ENCODE results near the gene LRRD1. TPM values are rescaled to one million over a fixed set of nuclear protein-coding genes. Genes with fewer than 3 reads are reported as not detected.
A peak's percentile ranks its signal among the peaks of the same experiment; 100 is the strongest.

LRRD1 gene
- total and polyA plus RNA-seq, 10 of the 15 experiments (the other 5 are each of a cell fraction or from before 2014, with no cell fraction given), result 0.04 to 0.06 TPM; not detected in 8

DNA sequence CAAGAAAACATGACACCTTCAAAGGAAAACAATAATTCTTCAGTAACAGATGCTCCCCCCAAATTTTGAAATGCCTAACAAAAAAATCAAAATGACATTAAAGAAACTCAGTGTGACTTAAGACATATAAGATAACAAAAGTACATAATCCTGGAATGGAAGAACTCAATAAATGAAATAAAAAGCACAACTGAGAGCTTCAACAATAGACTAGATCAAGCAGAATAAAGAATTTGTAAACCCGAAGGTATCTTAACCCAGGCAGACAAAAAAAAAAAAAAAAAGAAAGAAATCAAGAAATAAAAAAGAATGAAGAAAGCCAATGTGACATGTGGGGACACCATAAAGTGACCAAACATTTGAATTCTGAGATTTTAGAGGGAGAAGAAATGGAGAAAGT lies 27.7 kb upstream of the LRRD1 start:
- POLR2A ChIA-PET, result interaction anchor here (0.7 kb wide), 1 partner anchor 312 kb away, joined by 5 read pairs; no protein-coding TSS in a partner anchor

DNA sequence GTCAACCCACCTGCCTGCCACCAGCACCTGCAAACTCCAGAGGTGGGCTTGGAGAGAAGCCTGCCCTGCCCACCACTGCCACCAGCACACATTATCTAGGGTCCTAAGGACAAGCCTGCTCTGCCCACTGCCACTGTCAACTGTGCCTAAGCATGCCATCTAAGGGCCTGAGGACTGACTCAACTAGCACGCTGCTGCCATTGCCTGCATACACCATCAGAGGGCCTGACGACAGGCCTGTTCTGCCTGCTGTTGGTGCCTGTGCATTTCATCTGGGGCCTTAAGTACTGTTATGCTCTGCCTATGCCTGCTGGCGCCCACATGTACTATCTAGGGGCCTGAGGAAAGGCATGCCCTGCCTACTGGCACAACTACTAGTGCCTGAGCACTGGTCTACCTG lies 27.0 kb upstream of the LRRD1 start:
- H3K27me3 ChIP-seq (replicated peaks in 1 of 2; ENCODE audit: control insufficient read depth in 2 of 2, insufficient read depth in 2 of 2, low read length in 1 of 2), result no peaks in the 10 kb centered on the region
- 100% methylated on average over 3 of the region's 3 CpGs for WGBS (ENCODE audit: insufficient coverage, insufficient replicate concordance, low lambda C conversion rate, missing lambda C conversion rate)
- POLR2A ChIA-PET, result no interaction called here
- H3K79me2 ChIP-seq (ENCODE audit: control insufficient read depth, insufficient read depth, low read length), result no peaks in the 10 kb centered on the region
- no peak for DNase-seq (ENCODE audit: low read depth, low spot score)
- no peaks in the 10 kb centered on the region for H4K20me1 ChIP-seq (ENCODE audit: control insufficient read depth, insufficient read depth)
- no peak for FAIRE-seq
- peaks cover 2% of the 10 kb centered on the region for H3K9me3 ChIP-seq (replicated peaks; ENCODE audit: control insufficient read depth, insufficient read depth, low read length)
- ATAC-seq, result no peak
- H3K4me3 ChIP-seq, result no peak overlapping the region
- SMC1A ChIA-PET (ENCODE audit: uncharacterized antibody, unreplicated experiment), result interaction anchor here (0.7 kb wide), 1 partner anchor 21 kb away, joined by 4 read pairs; no protein-coding TSS in a partner anchor
- H3K4me2 ChIP-seq (ENCODE audit: control insufficient read depth, insufficient read depth), result no peak overlapping the region
- H3K27ac ChIP-seq (ENCODE audit: control insufficient read depth, insufficient read depth), result no peak overlapping the region
- in situ Hi-C loops (cut with MboI) (no loop called here), intact Hi-C loops (cut with micrococcal nuclease; ENCODE audit: unreplicated experiment) (no loop called here)
- RAD21 ChIA-PET (ENCODE audit: unreplicated experiment), result no interaction called here
- no peaks in the 10 kb centered on the region for H3K4me1 ChIP-seq (ENCODE audit: control insufficient read depth, insufficient read depth, low read length)
- CTCF ChIA-PET, result interaction anchor here (0.6 to 1.3 kb wide), 2 partner anchors 27 to 141 kb away, joined by 3 to 4 read pairs; partner anchors contain the start of gene LRRD1
- no peak overlapping the region for H3K9ac ChIP-seq (ENCODE audit: control insufficient read depth, insufficient read depth, low read length)
- no TSS peak for BruUV-seq (replicated peaks)
- H2AFZ ChIP-seq (ENCODE audit: control insufficient read depth, low read depth, low read length), result no peak overlapping the region
- peaks cover 7 to 12% of the 10 kb centered on the region in 2 experiments; a peak in 3 of 4 replicates for H3K36me3 ChIP-seq (ENCODE audit: control insufficient read depth in 2 of 2, insufficient read depth in 2 of 2, low read length in 1 of 2)
- TF ChIP-seq MTA3 (IDR thresholded peaks at IDR 0.05; ENCODE audit: borderline replicate concordance, low read length) (no peak), CHD4 (IDR thresholded peaks at IDR 0.05) (no peak), PML (IDR thresholded peaks at IDR 0.05; ENCODE audit: low read length) (no peak), ASH2L (IDR thresholded peaks at IDR 0.05; ENCODE audit: borderline replicate concordance, low read depth) (no peak), MYB (IDR thresholded peaks at IDR 0.05; ENCODE audit: borderline replicate concordance, low read depth, low read length) (no peak), HDGF (IDR thresholded peaks at IDR 0.05) (no peak), BACH1 (IDR thresholded peaks at IDR 0.05; ENCODE audit: borderline replicate concordance) (no peak), CEBPB (IDR thresholded peaks at IDR 0.05; ENCODE audit: borderline replicate concordance in 1 of 2, low read depth in 2 of 2, low read length in 2 of 2) (no peak), SRF (IDR thresholded peaks at IDR 0.05; ENCODE audit: low read depth in 2 of 2, low read length in 2 of 2) (no peak), BMI1 (IDR thresholded peaks at IDR 0.05; ENCODE audit: borderline replicate concordance) (no peak), CREB1 (IDR thresholded peaks at IDR 0.05; ENCODE audit: low read depth) (no peak)
- TF ChIP-seq, protein P1, sequence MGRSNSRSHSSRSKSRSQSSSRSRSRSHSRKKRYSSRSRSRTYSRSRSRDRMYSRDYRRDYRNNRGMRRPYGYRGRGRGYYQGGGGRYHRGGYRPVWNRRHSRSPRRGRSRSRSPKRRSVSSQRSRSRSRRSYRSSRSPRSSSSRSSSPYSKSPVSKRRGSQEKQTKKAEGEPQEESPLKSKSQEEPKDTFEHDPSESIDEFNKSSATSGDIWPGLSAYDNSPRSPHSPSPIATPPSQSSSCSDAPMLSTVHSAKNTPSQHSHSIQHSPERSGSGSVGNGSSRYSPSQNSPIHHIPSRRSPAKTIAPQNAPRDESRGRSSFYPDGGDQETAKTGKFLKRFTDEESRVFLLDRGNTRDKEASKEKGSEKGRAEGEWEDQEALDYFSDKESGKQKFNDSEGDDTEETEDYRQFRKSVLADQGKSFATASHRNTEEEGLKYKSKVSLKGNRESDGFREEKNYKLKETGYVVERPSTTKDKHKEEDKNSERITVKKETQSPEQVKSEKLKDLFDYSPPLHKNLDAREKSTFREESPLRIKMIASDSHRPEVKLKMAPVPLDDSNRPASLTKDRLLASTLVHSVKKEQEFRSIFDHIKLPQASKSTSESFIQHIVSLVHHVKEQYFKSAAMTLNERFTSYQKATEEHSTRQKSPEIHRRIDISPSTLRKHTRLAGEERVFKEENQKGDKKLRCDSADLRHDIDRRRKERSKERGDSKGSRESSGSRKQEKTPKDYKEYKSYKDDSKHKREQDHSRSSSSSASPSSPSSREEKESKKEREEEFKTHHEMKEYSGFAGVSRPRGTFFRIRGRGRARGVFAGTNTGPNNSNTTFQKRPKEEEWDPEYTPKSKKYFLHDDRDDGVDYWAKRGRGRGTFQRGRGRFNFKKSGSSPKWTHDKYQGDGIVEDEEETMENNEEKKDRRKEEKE (IDR thresholded peaks at IDR 0.05), result no peak

More for the DNA sequence above, 27.7 kb upstream of the LRRD1 start:
- intact Hi-C loops (cut with micrococcal nuclease; ENCODE audit: unreplicated experiment), result no loop called here
- TF ChIP-seq HDAC2 (IDR thresholded peaks at IDR 0.05) (no peak), GATAD2B (conservative IDR thresholded peaks at IDR 0.05; ENCODE audit: low read depth) (no peak), CBX5 (IDR thresholded peaks at IDR 0.05; ENCODE audit: low read depth) (0 out of 2 replicates have a peak, but pooled peaks have one; percentile 45)
- no TSS peak for BruUV-seq (replicated peaks)
- no peak overlapping the region for H3K9ac ChIP-seq (ENCODE audit: control insufficient read depth, insufficient read depth, low read length)
- DNase-seq (ENCODE audit: low read depth, low spot score), result no peak
- WGBS (ENCODE audit: insufficient coverage, insufficient replicate concordance, low lambda C conversion rate, missing lambda C conversion rate), result 100% methylated on average over 1 of the region's 1 CpG
- ChIA-PET SMC1A (ENCODE audit: uncharacterized antibody, unreplicated experiment) (no interaction called here), RAD21 (ENCODE audit: unreplicated experiment) (no interaction called here), CTCF (interaction anchor here (0.6 to 1.4 kb wide), 2 partner anchors 27 to 140 kb away, joined by 3 read pairs; no protein-coding TSS in a partner anchor)
- in situ Hi-C loops (cut with MboI), result no loop called here
- H3K27me3 ChIP-seq (replicated peaks in 1 of 2; ENCODE audit: control insufficient read depth in 2 of 2, insufficient read depth in 2 of 2, low read length in 1 of 2), result no peaks in the 10 kb centered on the region
- no peak overlapping the region for H3K4me2 ChIP-seq (ENCODE audit: control insufficient read depth, insufficient read depth)
- peaks cover 2% of the 10 kb centered on the region for H3K9me3 ChIP-seq (replicated peaks; ENCODE audit: control insufficient read depth, insufficient read depth, low read length)
- FAIRE-seq, result no peak
- H3K27ac ChIP-seq (ENCODE audit: control insufficient read depth, insufficient read depth), result no peak overlapping the region
- ATAC-seq, result no peak
- H3K4me1 ChIP-seq (ENCODE audit: control insufficient read depth, insufficient read depth, low read length), result no peaks in the 10 kb centered on the region
- H4K20me1 ChIP-seq (ENCODE audit: control insufficient read depth, insufficient read depth), result no peaks in the 10 kb centered on the region
- H3K4me3 ChIP-seq, result no peak overlapping the region
- no peaks in the 10 kb centered on the region for H3K79me2 ChIP-seq (ENCODE audit: control insufficient read depth, insufficient read depth, low read length)
- no peak overlapping the region for H2AFZ ChIP-seq (ENCODE audit: control insufficient read depth, low read depth, low read length)
- H3K36me3 ChIP-seq (ENCODE audit: control insufficient read depth in 2 of 2, insufficient read depth in 2 of 2, low read length in 1 of 2), result peaks cover 7 to 12% of the 10 kb centered on the region in 2 experiments; a peak in 3 of 4 replicates

Data from GM12878 (cell line).